Measurements from ENCODE around the gene NUP35. TPM values are rescaled to one million over a fixed set of nuclear protein-coding genes. Genes with fewer than 3 reads are reported as not detected.

The NUP35 gene
- total RNA-seq, 1 donor from 2014 or later, result 11.8 TPM

- Mint-ChIP-seq H3K4me1 (ENCODE audit: unreplicated experiment) (peaks cover 3% of the 10 kb centered on the region), H3K9me3 (ENCODE audit: unreplicated experiment) (no peaks in the 10 kb centered on the region), H3K27ac (ENCODE audit: unreplicated experiment) (no peak overlapping the region), H3K27me3 (ENCODE audit: unreplicated experiment) (no peaks in the 10 kb centered on the region), H3K36me3 (ENCODE audit: low read depth, unreplicated experiment) (peaks cover 4% of the 10 kb centered on the region), H3K4me3 (ENCODE audit: unreplicated experiment) (no peak overlapping the region)
- TF ChIP-seq CTCF (IDR thresholded peaks at IDR 0.05; ENCODE audit: unreplicated experiment), result no peak
- DNase-seq (ENCODE audit: low spot score), result no peak
Measured at GRCh38 chr2:183207110-183207509, 82.9 kb downstream of the NUP35 start.

- no peak overlapping the region for H3K4me3 Mint-ChIP-seq (ENCODE audit: unreplicated experiment)
- H3K27ac Mint-ChIP-seq (ENCODE audit: unreplicated experiment), result no peak overlapping the region
- peaks cover 3% of the 10 kb centered on the region for H3K4me1 Mint-ChIP-seq (ENCODE audit: unreplicated experiment)
Measured at GRCh38 chr2:183209395-183210028, 85.3 kb downstream of the NUP35 start.

More at GRCh38 chr2:183209395-183210028, 85.3 kb downstream of the NUP35 start:
- no peak for DNase-seq (ENCODE audit: low spot score)
- H3K36me3 Mint-ChIP-seq (ENCODE audit: low read depth, unreplicated experiment), result peaks cover 4% of the 10 kb centered on the region
- H3K9me3 Mint-ChIP-seq (ENCODE audit: unreplicated experiment), result no peaks in the 10 kb centered on the region
- H3K27me3 Mint-ChIP-seq (ENCODE audit: unreplicated experiment), result no peaks in the 10 kb centered on the region
- TF ChIP-seq CTCF (IDR thresholded peaks at IDR 0.05; ENCODE audit: unreplicated experiment), result no peak

Other genes starting within 250 kb of the NUP35 start
- 171 TPM for gene NCKAP1, start 86.0 kb upstream of the NUP35 start, total RNA-seq (ENCODE audit: unreplicated experiment)
- 2.4 TPM for gene DUSP19, start 45.7 kb upstream of the NUP35 start, total RNA-seq (ENCODE audit: unreplicated experiment)